Measurements from ENCODE around the gene RFLNA. TPM values are rescaled to one million over a fixed set of nuclear protein-coding genes. Genes with fewer than 3 reads are reported as not detected.

Gene RFLNA
- polyA plus RNA-seq, 1 donor from 2014 or later, result 9.6 TPM

GRCh38 chr12:124297389-124297788 is 2.5 kb downstream of the RFLNA start:
- no peaks in the 10 kb centered on the region for H3K36me3 ChIP-seq (ENCODE audit: insufficient read depth, low read length)
- H2AFZ ChIP-seq (ENCODE audit: low read depth, low read length), result no peak overlapping the region
- H3K27ac ChIP-seq (ENCODE audit: low read length), result no peak overlapping the region
- H3K4me2 ChIP-seq (ENCODE audit: low read length), result no peak overlapping the region
- H3K79me2 ChIP-seq (replicated peaks; ENCODE audit: insufficient read depth, low read length), result no peaks in the 10 kb centered on the region
- TF ChIP-seq EP300 (conservative IDR thresholded peaks at IDR 0.05; ENCODE audit: poor library complexity, severe bottlenecking) (no peak), EZH2 (IDR thresholded peaks at IDR 0.05; ENCODE audit: borderline replicate concordance, insufficient read depth, low read length, poor library complexity, severe bottlenecking) (no peak), MXI1 (conservative IDR thresholded peaks at IDR 0.05; ENCODE audit: poor library complexity, severe bottlenecking) (no peak), SMC3 (conservative IDR thresholded peaks at IDR 0.05; ENCODE audit: poor library complexity) (no peak), POLR2AphosphoS5 (IDR thresholded peaks at IDR 0.05) (no peak), TAF1 (IDR thresholded peaks at IDR 0.05; ENCODE audit: low read depth) (no peak), CTCF (IDR thresholded peaks at IDR 0.05; ENCODE audit: poor library complexity, severe bottlenecking) (no peak), RAD21 (conservative IDR thresholded peaks at IDR 0.05) (no peak), REST (IDR thresholded peaks at IDR 0.05; ENCODE audit: borderline replicate concordance) (no peak)
- no peak overlapping the region for H3K4me3 ChIP-seq (ENCODE audit: low read length)
- peaks cover 24% of the 10 kb centered on the region for H3K27me3 ChIP-seq (ENCODE audit: insufficient read depth, low read depth, low read length)
- no peaks in the 10 kb centered on the region for H3K9me2 ChIP-seq (ENCODE audit: insufficient read depth, low read length)
- no peaks in the 10 kb centered on the region for H4K20me1 ChIP-seq (ENCODE audit: insufficient read depth)
- H3F3A ChIP-seq (ENCODE audit: insufficient read depth, low read length, poor library complexity, severe bottlenecking), result no peaks in the 10 kb centered on the region
- no peak overlapping the region for H3K9ac ChIP-seq (ENCODE audit: low read length)
- no peaks in the 10 kb centered on the region for H3K9me3 ChIP-seq (ENCODE audit: low read length)

- Histone ChIP-seq H3K9me3 (ENCODE audit: low read length) (no peaks in the 10 kb centered on the region), H3K4me3 (ENCODE audit: low read length) (no peak overlapping the region), H3K27me3 (ENCODE audit: insufficient read depth, low read depth, low read length) (peaks cover 24% of the 10 kb centered on the region), H3K9me2 (ENCODE audit: insufficient read depth, low read length) (no peaks in the 10 kb centered on the region), H3K79me2 (replicated peaks; ENCODE audit: insufficient read depth, low read length) (no peaks in the 10 kb centered on the region), H4K20me1 (ENCODE audit: insufficient read depth) (no peaks in the 10 kb centered on the region), H3K4me2 (ENCODE audit: low read length) (no peak overlapping the region), H3F3A (ENCODE audit: insufficient read depth, low read length, poor library complexity, severe bottlenecking) (no peaks in the 10 kb centered on the region), H3K36me3 (ENCODE audit: insufficient read depth, low read length) (no peaks in the 10 kb centered on the region), H3K9ac (ENCODE audit: low read length) (no peak overlapping the region), H2AFZ (ENCODE audit: low read depth, low read length) (no peak overlapping the region), H3K27ac (ENCODE audit: low read length) (no peak overlapping the region)
- TF ChIP-seq RAD21 (conservative IDR thresholded peaks at IDR 0.05) (no peak), EP300 (conservative IDR thresholded peaks at IDR 0.05; ENCODE audit: poor library complexity, severe bottlenecking) (no peak), SMC3 (conservative IDR thresholded peaks at IDR 0.05; ENCODE audit: poor library complexity) (no peak), REST (IDR thresholded peaks at IDR 0.05; ENCODE audit: borderline replicate concordance) (no peak), MXI1 (conservative IDR thresholded peaks at IDR 0.05; ENCODE audit: poor library complexity, severe bottlenecking) (no peak)
These were observed 3.0 kb downstream of the RFLNA start for GRCh38 chr12:124297856-124298255.
